K562 (cell line): ENCODE measurements around the gene MEOX2. TPM values are rescaled to one million over a fixed set of nuclear protein-coding genes. Genes with fewer than 3 reads are reported as not detected.

Experiments used
- ATAC-seq: fragments of 200-7000 bp; cut with Tn5 transposase; 3 replicates; pipeline ENCODE4 v1.9.1; 2020; ENCODE audit warnings: moderate library complexity
- BruUV-seq: library from RNA; stranded (reverse); fragments of 400-500 nt; replicated peaks from 2 replicates; lab custom pipeline; 2021; lab: Mats Ljungman, UMichigan
- CTCF ChIA-PET: fragments of 300-600 bp; formaldehyde crosslinking; extraction: SDS; loops from one replicate; lab custom pipeline; 2021; ENCODE audit warnings: low intra/inter-chr PET ratio; lab: Yijun Ruan, JAX
- POLR2A ChIA-PET: fragments of 300-600, 350-650 bp; sonication (Branson Sonifier 250); formaldehyde crosslinking; extraction: SDS; loops from one replicate; lab custom pipeline; 2021; ENCODE audit warnings: antibody characterized with exemption, inconsistent platforms; lab: Yijun Ruan, JAX
- DNase-seq, 4 experiments: peaks; one replicate each; pipeline versions ENCODE4 v3.0.0 to v3.0.0-alpha.2; 2011 to 2018; ENCODE audit warnings: low spot score in 3 of 4, mixed read lengths in 3 of 4; ENCODE audit errors: extremely low read depth in 1 of 4
- FAIRE-seq: peaks from 2 replicates; lab custom pipeline; 2011; peaks lifted over from hg19 to GRCh38; lab: Jason Lieb, UNC
- H2AFZ ChIP-seq: 2 replicates; pipeline ENCODE4 v1.6.0; 2011; ENCODE audit warnings: low read depth, low read length, control low read depth, inconsistent platforms
- H3K27ac ChIP-seq: fragments of 200-600 bp; 3 replicates; pipeline ENCODE4 v1.8.0; 2011; ENCODE audit warnings: low read depth, mild to moderate bottlenecking, control low read depth, inconsistent platforms, low read length, moderate library complexity, mixed read lengths; ENCODE audit errors: extremely low read depth
- H3K27me3 ChIP-seq, 2 experiments: fragments of 300-600 bp in 1 of 2; 2 replicates in 1 of 2; 3 replicates in 1 of 2; pipeline versions ENCODE4 v1.6.0 to v1.8.0; 2011; ENCODE audit warnings: inconsistent platforms in 2 of 2, low read length in 2 of 2, mild to moderate bottlenecking in 1 of 2, mixed read lengths in 1 of 2, moderate library complexity in 1 of 2; ENCODE audit not compliant: control insufficient read depth in 2 of 2, insufficient read depth in 2 of 2
- H3K36me3 ChIP-seq: fragments of 300-600 bp; 3 replicates; pipeline ENCODE4 v1.8.0; 2011; ENCODE audit warnings: mild to moderate bottlenecking, low read length, inconsistent platforms; ENCODE audit not compliant: control insufficient read depth, insufficient read depth
- H3K4me1 ChIP-seq, 2 experiments: fragments of 200-600 bp in 1 of 2; replicated peaks in 1 of 2; 2 replicates in 1 of 2; 3 replicates in 1 of 2; pipeline versions ENCODE4 v1.5.1 to v1.8.0; 2011; ENCODE audit warnings: inconsistent platforms in 2 of 2, low read length in 2 of 2, mild to moderate bottlenecking in 1 of 2, mixed read lengths in 1 of 2, moderate library complexity in 1 of 2; ENCODE audit not compliant: control insufficient read depth in 2 of 2, insufficient read depth in 2 of 2
- H3K4me2 ChIP-seq: 2 replicates; pipeline ENCODE4 v1.6.1; 2011; ENCODE audit warnings: low read length, control low read depth, inconsistent platforms, mixed read lengths; ENCODE audit not compliant: insufficient read depth
- H3K4me3 ChIP-seq: fragments of 200-600 bp; sonication (generic), shearing (Covaris generic); 2 replicates; pipeline ENCODE4 v1.5.1; 2016; ENCODE audit warnings: control low read depth, inconsistent platforms
- H3K79me2 ChIP-seq: fragments of 200-600 bp; 3 replicates; pipeline ENCODE4 v1.8.0; 2011; ENCODE audit warnings: low read length, inconsistent platforms; ENCODE audit not compliant: control insufficient read depth, insufficient read depth
- H3K9ac ChIP-seq, 2 experiments: 2 replicates each; pipeline versions ENCODE4 v1.6.0 to v1.6.1; 2011; ENCODE audit warnings: low read depth in 2 of 2, low read length in 2 of 2, control low read depth in 1 of 2, inconsistent platforms in 1 of 2, mild to moderate bottlenecking in 1 of 2, mixed read lengths in 1 of 2; ENCODE audit not compliant: insufficient read depth in 1 of 2
- H3K9me1 ChIP-seq: one replicate; pipeline ENCODE4 v1.6.0; 2011; ENCODE audit warnings: inconsistent platforms, mild to moderate bottlenecking, low read length, moderate library complexity; ENCODE audit not compliant: control insufficient read depth, insufficient read depth
- H3K9me3 ChIP-seq: replicated peaks from 2 replicates; pipeline ENCODE4 v1.5.1; 2011; ENCODE audit warnings: low read depth, low read length, inconsistent platforms; ENCODE audit not compliant: control insufficient read depth, insufficient read depth
- H4K20me1 ChIP-seq: replicated peaks from 2 replicates; pipeline ENCODE4 v1.6.1; 2011; ENCODE audit warnings: low read length, inconsistent platforms, mixed read lengths; ENCODE audit not compliant: control insufficient read depth, insufficient read depth
- CBX2 ChIP-seq: fragments of 200-600 bp; sonication (generic); IDR thresholded peaks from one replicate; pipeline ENCODE4 v1.6.1; 2012; ENCODE audit warnings: mild to moderate bottlenecking, low read length, inconsistent platforms; ENCODE audit not compliant: insufficient read depth, poor library complexity, severe bottlenecking
- CTBP1 ChIP-seq: fragments of 450-650 bp; IDR thresholded peaks from 2 replicates; pipeline ENCODE4 v1.6.1; 2016; ENCODE audit warnings: borderline replicate concordance
- DNMT1 ChIP-seq: fragments of 450-650 bp; IDR thresholded peaks from 2 replicates; pipeline ENCODE4 v1.6.1; 2016; ENCODE audit warnings: antibody characterized with exemption, mild to moderate bottlenecking
- HCFC1 ChIP-seq: IDR thresholded peaks from 2 replicates; pipeline ENCODE4 v1.6.1; 2012; ENCODE audit warnings: low read depth, low read length, improper control_type of control experiment
- HNRNPUL1 ChIP-seq: fragments of 200-400 bp; formaldehyde crosslinking; IDR thresholded peaks from 2 replicates; pipeline ENCODE4 v1.6.1; 2017; ENCODE audit warnings: low read length
- IRF2 ChIP-seq: sonication (generic); formaldehyde crosslinking; IDR thresholded peaks from 2 replicates; pipeline ENCODE4 v1.8.1; 2022; ENCODE audit warnings: mild to moderate bottlenecking, missing genetic modification reagents
- KAT7 ChIP-seq: sonication (generic); formaldehyde crosslinking; IDR thresholded peaks from 2 replicates; pipeline ENCODE4 v1.8.0; 2022; ENCODE audit warnings: missing genetic modification reagents, mild to moderate bottlenecking, borderline replicate concordance
- KDM4B ChIP-seq, 2 experiments: fragments of 450-650 bp in 1 of 2; sonication (generic) in 1 of 2; IDR thresholded peaks; 2 replicates each; pipeline ENCODE4 v1.6.1; 2016 to 2017; ENCODE audit warnings: borderline replicate concordance in 2 of 2, antibody characterized with exemption in 1 of 2, low read depth in 1 of 2, mild to moderate bottlenecking in 1 of 2
- MCM5 ChIP-seq: fragments of 450-650 bp; IDR thresholded peaks from 2 replicates; pipeline ENCODE4 v1.6.1; 2016; ENCODE audit warnings: low read depth
- PHF8 ChIP-seq: fragments of 200-600 bp; sonication (generic); IDR thresholded peaks from 2 replicates; pipeline ENCODE4 v1.6.1; 2012; ENCODE audit warnings: mixed run types, mild to moderate bottlenecking, inconsistent platforms, low read length, moderate library complexity, borderline replicate concordance
- PPARD ChIP-seq: fragments of 250-450 bp; sonication (Bioruptor Pico); IDR thresholded peaks from 2 replicates; pipeline ENCODE4 v1.8.0; 2022; ENCODE audit warnings: inconsistent platforms, mild to moderate bottlenecking, moderate library complexity
- SOX6 ChIP-seq: fragments of 450-650 bp; IDR thresholded peaks from 2 replicates; pipeline ENCODE4 v1.6.1; 2014; ENCODE audit warnings: mild to moderate bottlenecking
- ZNF165 ChIP-seq: fragments of 250-450 bp; sonication (Bioruptor Pico); IDR thresholded peaks from 2 replicates; pipeline ENCODE4 v1.4.0; 2020; ENCODE audit warnings: borderline replicate concordance
- ZNF431 ChIP-seq: sonication (generic); formaldehyde crosslinking; IDR thresholded peaks from 2 replicates; pipeline ENCODE4 v1.8.0; 2022; ENCODE audit warnings: mild to moderate bottlenecking, missing genetic modification reagents
- WGBS: fragments of 100-300 bp; shearing (Covaris generic); methylation state at CpG from one replicate; pipeline ENCODE4 v1.1.6; 2016; ENCODE audit warnings: low coverage, mixed read lengths; ENCODE audit not compliant: insufficient coverage; ENCODE audit errors: missing lambda C conversion rate; 5-methylcytosine and 5-hydroxymethylcytosine counted together
- in situ Hi-C: fragments of 300-500 bp; cut with MboI; formaldehyde crosslinking; loops from 4 replicates; pipeline ENCODE4 v1.15.0; 2018; ENCODE audit warnings: inconsistent platforms, mixed read lengths
- intact Hi-C: fragments of 100-400 bp; cut with micrococcal nuclease; formaldehyde crosslinking; loops from 2 replicates; pipeline ENCODE4 v1.14.2; 2022
- polyA plus RNA-seq, 8 experiments: library from polyadenylated mRNA; depleted of rRNA in 4 of 8; stranded (reverse) in 5 of 8; unstranded in 3 of 8; fragments of >200 nt; fragmentation: Nextera tagmentation in 2 of 8; fragmentation: Illumina TruSeq in 1 of 8; extraction: Ambion mirVana in 2 of 8; extraction: Trizol in 1 of 8; gene quantifications; 2 replicates each; pipeline versions ENCODE4 v1.2.1 to v1.2.3, GENCODE V29; 2011 to 2014; ENCODE audit warnings: inconsistent platforms in 1 of 8, missing spikeins in 1 of 8
- total RNA-seq, 7 experiments: library from RNA; depleted of rRNA in 6 of 7; stranded (reverse); fragments of >200 nt in 6 of 7; fragmentation: Illumina TruSeq in 2 of 7; extraction: Trizol in 2 of 7; gene quantifications; 2 replicates each; pipeline versions ENCODE4 v1.2.1 to v1.2.3, GENCODE V29; 2011 to 2021; ENCODE audit warnings: low replicate concordance in 1 of 7
- TF ChIP-seq, protein P1 (sequence below): fragments of 450-650 bp; formaldehyde crosslinking; IDR thresholded peaks from 2 replicates; pipeline ENCODE4 v1.4.0; 2020; ENCODE audit warnings: mild to moderate bottlenecking
- TF ChIP-seq, protein P2 (sequence below): fragments of 450-650 bp; IDR thresholded peaks from 2 replicates; pipeline ENCODE4 v1.7.1; 2018; ENCODE audit warnings: mild to moderate bottlenecking, low read depth; ENCODE audit not compliant: partially characterized antibody
- TF ChIP-seq, protein P3 (sequence below): IDR thresholded peaks from 2 replicates; pipeline ENCODE4 v1.6.1; 2011; ENCODE audit warnings: borderline replicate concordance, low read depth, mild to moderate bottlenecking, moderate library complexity, low read length; ENCODE audit not compliant: insufficient read depth, poor library complexity, severe bottlenecking

The MEOX2 gene
- total and polyA plus RNA-seq, 9 of the 15 experiments (the other 6 are each of a cell fraction or from before 2014, with no cell fraction given), result not detected

DNA sequence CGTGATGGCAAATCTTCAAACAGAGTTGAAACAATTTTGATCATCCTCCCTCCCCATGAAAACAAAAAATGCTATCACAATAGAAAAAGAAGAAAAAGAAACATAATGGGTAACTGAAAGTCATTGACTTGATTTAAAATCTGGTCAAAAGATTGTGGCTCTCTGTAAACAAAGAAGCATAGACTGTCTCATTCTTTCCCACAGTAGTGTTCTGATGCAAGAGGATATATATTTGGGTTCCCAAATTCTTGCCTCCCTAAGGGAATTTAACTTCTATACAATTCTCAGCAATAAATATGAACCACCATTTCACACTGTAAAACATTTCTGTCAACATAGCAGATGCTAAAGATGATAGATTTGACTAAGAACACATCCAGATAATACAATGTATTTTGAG lies 32.8 kb upstream of the MEOX2 start:
- 0% methylated on average over 1 of the region's 1 CpG for WGBS
- no peak overlapping the region for H3K27ac ChIP-seq
- POLR2A ChIA-PET, result no interaction called here

More for the DNA sequence above, 32.8 kb upstream of the MEOX2 start:
- Histone ChIP-seq H3K4me2 (no peak overlapping the region), H4K20me1 (no peaks in the 10 kb centered on the region), H3K9ac (no peak overlapping the region), H3K9me3 (no peaks in the 10 kb centered on the region), H3K4me1 (no peaks in the 10 kb centered on the region), H3K36me3 (no peaks in the 10 kb centered on the region), H2AFZ (no peak overlapping the region), H3K9me1 (no peaks in the 10 kb centered on the region)
- CTCF ChIA-PET, result no interaction called here
- in situ Hi-C loops (no loop called here), intact Hi-C loops (no loop called here)
- FAIRE-seq, result no peak
- TF ChIP-seq, protein P1, sequence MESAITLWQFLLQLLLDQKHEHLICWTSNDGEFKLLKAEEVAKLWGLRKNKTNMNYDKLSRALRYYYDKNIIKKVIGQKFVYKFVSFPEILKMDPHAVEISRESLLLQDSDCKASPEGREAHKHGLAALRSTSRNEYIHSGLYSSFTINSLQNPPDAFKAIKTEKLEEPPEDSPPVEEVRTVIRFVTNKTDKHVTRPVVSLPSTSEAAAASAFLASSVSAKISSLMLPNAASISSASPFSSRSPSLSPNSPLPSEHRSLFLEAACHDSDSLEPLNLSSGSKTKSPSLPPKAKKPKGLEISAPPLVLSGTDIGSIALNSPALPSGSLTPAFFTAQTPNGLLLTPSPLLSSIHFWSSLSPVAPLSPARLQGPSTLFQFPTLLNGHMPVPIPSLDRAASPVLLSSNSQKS (CRISPR knock-in tag), result no peak
- TF ChIP-seq SOX6, result no peak
- TF ChIP-seq KAT7, result no peak
- TF ChIP-seq CTBP1, result no peak
- TF ChIP-seq HNRNPUL1, result no peak
- TF ChIP-seq CBX2, result no peak
- TF ChIP-seq, protein P2, sequence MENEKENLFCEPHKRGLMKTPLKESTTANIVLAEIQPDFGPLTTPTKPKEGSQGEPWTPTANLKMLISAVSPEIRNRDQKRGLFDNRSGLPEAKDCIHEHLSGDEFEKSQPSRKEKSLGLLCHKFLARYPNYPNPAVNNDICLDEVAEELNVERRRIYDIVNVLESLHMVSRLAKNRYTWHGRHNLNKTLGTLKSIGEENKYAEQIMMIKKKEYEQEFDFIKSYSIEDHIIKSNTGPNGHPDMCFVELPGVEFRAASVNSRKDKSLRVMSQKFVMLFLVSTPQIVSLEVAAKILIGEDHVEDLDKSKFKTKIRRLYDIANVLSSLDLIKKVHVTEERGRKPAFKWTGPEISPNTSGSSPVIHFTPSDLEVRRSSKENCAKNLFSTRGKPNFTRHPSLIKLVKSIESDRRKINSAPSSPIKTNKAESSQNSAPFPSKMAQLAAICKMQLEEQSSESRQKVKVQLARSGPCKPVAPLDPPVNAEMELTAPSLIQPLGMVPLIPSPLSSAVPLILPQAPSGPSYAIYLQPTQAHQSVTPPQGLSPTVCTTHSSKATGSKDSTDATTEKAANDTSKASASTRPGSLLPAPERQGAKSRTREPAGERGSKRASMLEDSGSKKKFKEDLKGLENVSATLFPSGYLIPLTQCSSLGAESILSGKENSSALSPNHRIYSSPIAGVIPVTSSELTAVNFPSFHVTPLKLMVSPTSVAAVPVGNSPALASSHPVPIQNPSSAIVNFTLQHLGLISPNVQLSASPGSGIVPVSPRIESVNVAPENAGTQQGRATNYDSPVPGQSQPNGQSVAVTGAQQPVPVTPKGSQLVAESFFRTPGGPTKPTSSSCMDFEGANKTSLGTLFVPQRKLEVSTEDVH, result no peak
- no peak for TF ChIP-seq PPARD
- TF ChIP-seq IRF2, result no peak
- no peak for TF ChIP-seq PHF8
- no peak for TF ChIP-seq KDM4B (IDR thresholded peaks at IDR 0.05; ENCODE audit: borderline replicate concordance in 2 of 2, low read depth in 1 of 2)
- TF ChIP-seq, protein P3, sequence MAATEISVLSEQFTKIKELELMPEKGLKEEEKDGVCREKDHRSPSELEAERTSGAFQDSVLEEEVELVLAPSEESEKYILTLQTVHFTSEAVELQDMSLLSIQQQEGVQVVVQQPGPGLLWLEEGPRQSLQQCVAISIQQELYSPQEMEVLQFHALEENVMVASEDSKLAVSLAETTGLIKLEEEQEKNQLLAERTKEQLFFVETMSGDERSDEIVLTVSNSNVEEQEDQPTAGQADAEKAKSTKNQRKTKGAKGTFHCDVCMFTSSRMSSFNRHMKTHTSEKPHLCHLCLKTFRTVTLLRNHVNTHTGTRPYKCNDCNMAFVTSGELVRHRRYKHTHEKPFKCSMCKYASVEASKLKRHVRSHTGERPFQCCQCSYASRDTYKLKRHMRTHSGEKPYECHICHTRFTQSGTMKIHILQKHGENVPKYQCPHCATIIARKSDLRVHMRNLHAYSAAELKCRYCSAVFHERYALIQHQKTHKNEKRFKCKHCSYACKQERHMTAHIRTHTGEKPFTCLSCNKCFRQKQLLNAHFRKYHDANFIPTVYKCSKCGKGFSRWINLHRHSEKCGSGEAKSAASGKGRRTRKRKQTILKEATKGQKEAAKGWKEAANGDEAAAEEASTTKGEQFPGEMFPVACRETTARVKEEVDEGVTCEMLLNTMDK, result no peak
- TF ChIP-seq ZNF431 (CRISPR knock-in tag), result no peak
- no peak for TF ChIP-seq HCFC1
- TF ChIP-seq DNMT1, result no peak
- no peak for TF ChIP-seq MCM5
- TF ChIP-seq ZNF165 (CRISPR knock-in tag), result no peak
- TF ChIP-seq, all 486 proteins: peak for 0
- no peak for DNase-seq
- Histone ChIP-seq H3K27me3 (no peaks in the 10 kb centered on the region), H3K4me3 (no peak overlapping the region), H3K79me2 (no peaks in the 10 kb centered on the region)
- no peak for ATAC-seq
- no TSS peak for BruUV-seq
